TTC549 (cell line): ENCODE data around the gene TUBA4A.
"Not testable (repeated sequence)": the region's sequence is repeated elsewhere in the genome, so short reads cannot be mapped to it uniquely, and the experiment has no call there.

ENCODE experiments used
- FAIRE-seq: peaks from 2 replicates; lab custom pipeline; 2012; peaks lifted over from hg19 to GRCh38; lab: Jason Lieb, UNC

Gene TUBA4A

DNA sequence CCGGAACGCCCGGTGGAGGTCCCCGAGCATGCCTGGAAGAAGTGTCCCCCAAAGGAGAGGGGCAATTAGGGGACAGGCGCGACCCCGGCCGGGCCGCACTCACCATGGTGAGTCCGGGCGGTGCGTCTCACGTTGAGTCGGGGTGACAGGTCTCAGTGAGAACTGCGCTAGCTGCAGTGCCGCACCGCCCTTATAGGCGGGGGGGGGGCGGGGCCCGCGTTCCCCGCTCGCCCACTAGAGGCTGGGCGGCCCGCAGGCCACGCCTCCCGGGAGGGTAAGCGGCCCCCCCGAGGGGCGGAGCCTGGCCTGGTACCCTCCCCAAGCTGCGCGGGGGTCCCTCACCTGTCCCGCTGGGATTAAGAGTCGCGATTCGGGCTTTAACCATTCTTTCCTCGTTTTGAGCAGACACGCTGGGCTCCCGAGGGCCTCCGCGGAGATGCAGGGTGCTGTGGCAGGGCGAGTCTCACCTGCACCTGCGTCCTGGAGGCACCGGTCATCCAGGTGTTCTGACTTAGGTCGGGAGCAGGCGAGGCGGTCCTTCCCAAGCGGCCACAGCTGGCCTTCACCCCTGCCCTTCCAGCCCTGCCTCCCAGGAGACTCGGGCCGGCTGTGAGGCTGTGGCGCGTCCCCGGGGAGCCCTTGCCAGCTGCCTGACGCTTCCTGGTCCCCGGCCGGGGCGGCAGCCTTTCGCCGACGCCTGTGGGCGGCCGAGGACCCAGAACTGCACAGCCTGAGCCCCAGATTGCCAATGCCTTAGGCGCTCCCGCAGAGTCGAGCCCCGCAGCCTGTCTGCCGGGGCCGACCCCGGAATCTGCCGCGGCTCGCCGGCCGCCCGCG is at the start of gene TUBA4A:
Gene TUBA4A, minus strand, starts transcription at position 166 of the 837 bp plus-strand sequence. Its CDS starts 60 bp downstream, at position 106.
- FAIRE-seq = no peak

DNA sequence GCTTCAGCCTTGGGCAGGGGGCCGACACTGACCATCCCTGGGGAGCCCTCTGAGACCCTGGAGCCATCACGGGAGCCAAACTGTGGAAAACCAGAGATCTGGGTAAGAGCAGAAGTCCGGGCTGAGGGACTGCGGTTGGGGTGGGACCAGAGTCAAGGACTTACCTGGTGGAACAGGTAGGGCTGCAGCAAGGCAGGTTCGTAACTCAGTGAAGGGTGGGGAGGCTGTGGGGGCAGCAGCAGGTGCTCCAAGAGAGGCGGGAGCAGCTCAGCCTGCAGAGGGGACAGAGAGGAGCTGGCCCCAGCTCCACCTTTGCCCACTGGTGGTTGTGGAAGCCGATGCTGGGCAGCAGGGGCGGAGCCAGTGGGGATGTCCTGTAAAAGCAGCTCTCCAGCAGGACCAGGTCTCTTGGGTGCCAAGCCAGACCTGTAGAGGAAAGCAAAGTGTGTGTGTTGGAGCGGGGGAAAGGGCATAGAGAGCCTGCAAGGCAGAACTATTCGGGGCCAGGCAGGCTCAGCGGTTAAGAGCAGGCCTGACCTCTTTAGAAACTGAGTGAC is 48.8 kb upstream of the TUBA4A start:
- no peak for FAIRE-seq

- FAIRE-seq = no peak
Observed at GRCh38 chr2:219300022-219300421, 46.3 kb upstream of the TUBA4A start.

GRCh38 chr2:219299372-219299760 is 45.6 kb upstream of the TUBA4A start:
- no peak for FAIRE-seq

DNA sequence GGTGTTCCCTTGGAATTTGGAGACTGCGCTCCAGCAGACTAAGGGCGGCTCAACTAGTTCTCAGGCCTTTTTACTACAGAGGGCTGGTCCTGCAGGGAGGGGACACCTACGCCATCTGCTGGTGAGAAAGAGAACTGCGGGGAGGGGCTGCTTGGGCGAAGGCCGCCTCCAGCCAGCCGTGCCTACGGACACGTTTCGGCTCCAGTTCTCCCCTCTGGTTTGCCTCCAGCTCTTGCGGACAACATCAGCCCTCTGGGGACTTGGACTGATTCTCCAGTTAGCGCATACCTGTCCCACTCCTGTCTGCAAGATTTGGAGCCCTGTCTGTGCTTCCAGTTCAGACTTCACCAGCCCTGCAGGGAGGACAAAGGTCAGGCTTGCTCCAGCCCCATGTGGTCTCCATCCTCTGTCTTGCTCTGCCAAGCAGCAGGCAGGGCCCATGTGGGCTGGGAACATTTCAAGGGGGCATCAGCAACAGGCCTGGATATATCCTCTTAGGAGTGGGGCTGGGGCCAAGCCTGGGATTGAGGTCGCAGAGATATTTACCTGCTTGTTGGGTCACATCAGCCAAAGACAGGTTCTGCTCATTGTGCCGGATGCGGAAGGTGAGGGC is 45.1 kb upstream of the TUBA4A start:
- FAIRE-seq = peak; percentile 31

GRCh38 chr2:219297766-219298456 is 44.2 kb upstream of the TUBA4A start:
- FAIRE-seq = no peak

DNA sequence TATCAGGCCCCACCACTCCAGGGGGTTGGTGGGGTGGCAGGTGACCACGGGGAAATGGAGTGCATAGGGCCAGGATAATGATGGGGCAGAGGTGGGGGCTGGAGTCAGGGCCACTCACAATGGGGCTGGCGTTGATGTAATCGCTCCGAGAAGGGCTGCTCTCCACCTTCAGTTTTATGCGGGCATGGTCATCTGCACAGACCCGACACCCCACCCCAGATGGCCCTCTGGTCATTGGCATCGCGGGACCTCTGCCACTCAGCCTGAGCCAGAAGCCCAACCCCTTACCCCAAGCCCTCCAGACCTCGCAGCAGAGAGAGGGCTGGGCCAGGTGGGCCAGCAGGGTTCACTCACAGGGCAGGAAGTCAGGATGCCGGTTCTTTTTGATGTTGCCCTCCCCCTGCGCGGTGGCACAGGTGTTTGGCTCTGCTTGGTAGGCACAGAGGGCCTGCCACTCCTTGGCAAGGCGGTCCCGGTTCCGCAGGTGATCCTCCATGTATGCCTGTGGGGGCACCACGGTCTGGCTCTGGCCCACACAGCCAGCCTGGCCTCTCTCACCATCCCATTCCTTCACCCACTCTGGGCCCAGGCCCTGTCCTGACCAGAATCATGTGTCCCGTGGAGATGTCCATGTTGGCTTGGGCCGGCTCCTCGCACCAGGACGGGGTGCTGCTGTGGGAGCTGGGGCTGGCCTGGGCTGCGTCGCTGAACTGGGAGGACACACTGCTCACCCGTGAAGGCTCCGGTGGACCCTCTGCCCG is 43.1 kb upstream of the TUBA4A start:
- FAIRE-seq = no peak

DNA sequence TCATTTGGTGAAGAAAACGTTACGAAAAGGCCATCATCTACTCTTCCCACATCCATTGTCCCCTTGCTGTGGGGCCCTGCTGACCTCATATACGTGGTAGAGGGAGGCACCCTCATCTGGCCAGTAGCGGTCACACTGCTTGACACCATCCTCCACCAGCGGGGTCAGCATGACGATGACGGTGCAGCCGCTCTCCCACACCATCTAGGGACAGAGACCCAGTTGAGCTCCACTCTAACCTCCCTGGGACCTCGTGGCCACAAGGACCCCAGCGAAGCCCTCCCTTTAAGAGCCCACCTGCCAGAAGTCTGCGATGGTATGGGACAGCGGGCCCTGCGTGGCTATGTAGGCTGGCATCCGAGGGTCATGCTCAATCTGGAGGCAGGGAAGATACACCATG is 42.4 kb upstream of the TUBA4A start:
- FAIRE-seq = no peak

- FAIRE-seq = no peak
Observed at GRCh38 chr2:219294356-219295351, 40.9 kb upstream of the TUBA4A start.

DNA sequence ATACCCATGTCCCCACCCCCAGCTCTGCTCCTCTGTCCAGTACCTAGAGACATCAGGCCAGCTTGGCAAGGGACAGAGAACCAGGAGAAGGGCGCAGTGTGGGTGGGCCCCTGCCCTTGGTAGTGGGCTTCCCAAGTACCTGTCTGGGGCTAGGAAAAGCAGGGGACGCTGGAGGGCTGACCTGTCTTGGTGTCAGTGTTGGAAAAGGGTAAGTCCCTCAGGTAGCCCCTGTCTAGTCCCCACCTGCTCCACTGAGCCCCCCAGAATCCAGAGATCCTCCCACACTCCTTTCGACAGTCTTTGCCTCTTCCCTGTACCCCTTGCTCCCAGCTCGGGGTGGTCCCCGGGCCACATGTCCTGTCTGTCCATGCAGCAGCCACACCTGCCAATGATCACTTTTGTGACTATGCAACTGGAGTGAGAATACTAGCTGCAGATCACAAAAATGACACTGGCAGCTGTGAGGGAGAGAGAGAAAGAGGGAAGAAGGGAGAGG is 40.1 kb upstream of the TUBA4A start:
- FAIRE-seq = no peak

DNA sequence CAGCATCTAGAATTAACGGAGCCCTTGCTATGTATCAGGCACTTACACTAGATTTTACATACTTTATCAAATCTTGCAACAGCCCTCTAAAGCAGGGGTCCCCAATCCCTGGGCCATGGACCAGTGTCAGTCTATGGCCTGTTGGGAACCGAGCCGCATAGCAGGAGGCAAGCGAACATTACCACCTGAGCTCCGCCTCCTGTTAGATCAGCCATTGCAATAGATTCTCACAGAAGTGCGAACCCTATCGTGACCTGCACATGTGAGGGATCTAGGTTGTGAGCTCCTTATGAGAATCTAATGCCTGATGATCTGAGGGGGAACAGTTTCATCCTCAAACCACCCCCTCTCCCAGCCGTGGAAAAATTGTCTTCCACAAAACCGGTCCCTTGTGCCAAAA is 38.9 kb upstream of the TUBA4A start:
- FAIRE-seq = no peak

DNA sequence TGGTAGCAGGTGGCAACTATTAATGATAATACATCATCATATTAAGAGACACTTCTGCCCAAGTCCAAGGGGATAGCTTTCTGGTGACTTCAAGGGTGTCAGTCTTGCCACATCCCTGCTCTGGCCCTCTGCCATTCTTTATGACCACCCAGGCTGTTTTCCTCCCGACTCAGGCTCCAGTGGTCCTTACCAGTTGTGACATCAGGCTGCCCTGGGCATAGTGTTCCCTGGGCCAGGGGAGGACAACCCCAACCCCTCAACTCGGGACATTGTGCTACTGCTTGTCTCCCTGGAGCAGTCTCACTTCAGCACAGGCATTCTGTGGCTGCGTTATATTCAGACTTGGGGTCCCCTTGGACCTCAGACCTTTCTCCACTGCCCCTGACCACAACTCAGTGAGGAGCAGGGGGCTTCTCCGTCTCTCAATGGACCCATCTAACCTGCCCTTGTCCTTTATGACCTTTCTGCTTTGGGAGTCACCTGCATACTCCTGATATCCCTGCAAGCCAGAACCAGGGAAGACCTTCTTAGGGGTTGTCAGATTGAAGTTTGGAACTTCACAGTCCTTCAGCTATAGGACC is 38.3 kb upstream of the TUBA4A start:
- no peak for FAIRE-seq

DNA sequence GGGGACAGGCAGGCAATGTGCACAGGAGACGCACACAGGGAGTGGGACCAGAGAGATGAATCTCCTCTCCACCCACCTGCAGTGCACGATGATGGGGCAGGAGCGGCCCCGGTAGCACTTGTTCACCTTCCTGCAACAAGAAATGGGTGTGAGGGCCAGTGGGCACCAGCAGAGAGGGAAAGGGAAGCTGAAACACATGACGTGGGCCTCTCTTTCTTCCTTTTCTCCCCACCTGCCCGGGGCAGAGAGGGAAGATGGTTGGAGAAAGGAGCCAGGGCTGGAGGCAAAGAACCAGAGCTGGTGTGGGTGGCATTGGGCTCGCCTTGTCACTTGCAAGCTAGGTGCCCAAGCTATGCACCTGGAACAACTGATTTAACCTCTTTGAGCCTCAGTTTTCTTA is 37.7 kb upstream of the TUBA4A start:
- FAIRE-seq = no peak

DNA sequence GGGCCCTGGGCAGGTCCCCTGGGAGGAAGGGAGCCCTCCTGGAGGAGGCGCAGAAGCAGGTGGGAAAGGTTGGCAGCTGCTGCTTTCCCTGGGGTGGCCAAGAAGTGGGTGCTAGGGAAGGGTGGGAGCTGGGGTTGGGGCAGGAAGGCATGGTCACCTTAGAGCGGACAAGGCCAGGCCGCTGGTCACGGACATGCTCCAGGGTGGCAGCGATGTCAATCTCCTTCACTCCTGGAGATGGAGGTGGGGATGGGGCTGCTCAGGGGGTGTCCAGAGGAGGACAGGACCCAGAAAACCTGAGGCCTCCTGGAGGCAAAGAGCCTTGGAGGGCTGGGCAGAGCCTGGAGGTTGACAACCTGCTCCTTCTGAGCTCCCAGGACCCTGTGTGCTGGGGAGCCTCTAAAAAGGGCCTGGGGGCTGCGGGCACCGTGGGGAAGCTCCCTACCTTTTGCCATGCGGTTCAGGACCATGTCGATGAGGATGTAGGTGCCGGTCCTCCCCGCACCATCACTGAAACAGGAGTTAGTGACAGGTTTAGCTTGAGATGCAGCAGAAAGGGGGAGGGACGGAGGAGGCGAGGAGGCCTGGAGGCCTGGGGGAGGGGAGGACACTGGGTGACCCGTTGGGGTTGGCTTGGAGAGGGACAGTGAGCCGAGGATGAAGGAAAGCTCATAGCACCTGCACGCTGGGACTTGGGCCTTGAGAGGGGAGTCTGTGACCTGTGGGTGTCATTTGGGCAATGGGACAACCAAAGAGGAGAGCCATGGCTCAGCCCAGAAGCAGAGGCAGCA is 36.9 kb upstream of the TUBA4A start:
- no peak for FAIRE-seq

GRCh38 chr2:219289537-219290361 is 36.0 kb upstream of the TUBA4A start:
- no peak for FAIRE-seq

GRCh38 chr2:219289195-219289536 is 35.4 kb upstream of the TUBA4A start:
- FAIRE-seq = no peak

GRCh38 chr2:219287580-219288265 is 34.0 kb upstream of the TUBA4A start:
- FAIRE-seq = no peak

DNA sequence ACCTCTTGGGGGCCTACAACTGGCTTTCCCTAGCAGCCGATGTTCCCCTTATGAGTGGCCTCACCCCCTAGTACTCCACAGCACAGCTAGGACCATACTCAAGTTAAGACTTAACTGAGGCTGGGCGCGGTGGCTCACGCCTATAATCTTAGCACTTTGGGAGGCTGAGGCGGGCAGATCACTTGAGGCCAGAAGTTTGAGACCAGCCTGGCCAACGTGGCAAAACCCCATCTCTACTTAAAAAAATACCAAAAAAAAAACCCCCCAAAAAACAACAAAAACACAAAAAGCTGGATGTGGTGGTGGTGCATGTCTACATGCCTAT is 33.4 kb upstream of the TUBA4A start:
- FAIRE-seq = not testable (repeated sequence)
